ENCODE data around the gene PHF3.

Gene PHF3

GRCh38 chr6:63764318-63764916, 128.8 kb downstream of the PHF3 start:
- DNase-seq (ENCODE audit: low read depth in 2 of 2) = no peak

Measured in stimulated activated CD4-positive, alpha-beta T cell treated with anti-CD3 and anti-CD28 coated beads, Interleukin-1b, Interleukin-23, amount 100 ng/mL, for 1 hour (primary cell).